ENCODE measurements around the gene SH2D1B.

The SH2D1B gene

DNA sequence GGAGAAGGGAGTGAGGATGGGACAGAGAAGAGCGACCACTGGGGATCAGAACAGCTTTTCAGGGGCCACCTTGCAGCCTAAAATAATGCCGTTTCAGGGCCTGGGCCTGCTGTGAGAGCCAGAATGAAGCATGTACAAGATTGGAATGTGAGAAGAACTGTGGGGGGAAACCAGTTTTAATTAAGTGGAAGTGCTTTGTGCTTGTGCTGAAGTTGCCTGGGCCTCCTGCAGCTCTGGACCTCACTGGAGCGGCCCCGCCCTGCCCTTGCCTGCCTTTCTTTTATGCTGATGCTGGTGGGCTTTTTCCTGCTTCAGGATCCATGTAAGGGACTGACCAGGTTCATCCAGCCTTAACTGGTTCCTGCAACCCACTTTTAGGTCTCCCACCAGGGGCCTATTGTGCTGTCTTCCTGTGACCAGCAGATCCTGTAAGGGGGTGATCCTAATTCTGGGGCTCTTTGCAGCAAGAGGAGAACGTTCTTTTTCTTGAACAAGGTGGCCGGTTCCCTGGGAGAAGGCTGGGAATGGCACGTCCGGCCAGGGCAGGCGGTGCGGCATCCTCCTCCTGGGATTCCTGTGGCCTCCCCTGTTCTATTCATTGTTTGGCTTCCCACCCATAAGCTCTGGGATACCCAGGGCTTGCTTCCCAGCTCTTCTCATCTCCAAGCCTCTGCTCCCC, 27.2 kb downstream of the SH2D1B start:
- H3K4me3 ChIP-seq (ENCODE audit: low read depth, low read length) = no peak overlapping the region
- TF ChIP-seq, protein P1, sequence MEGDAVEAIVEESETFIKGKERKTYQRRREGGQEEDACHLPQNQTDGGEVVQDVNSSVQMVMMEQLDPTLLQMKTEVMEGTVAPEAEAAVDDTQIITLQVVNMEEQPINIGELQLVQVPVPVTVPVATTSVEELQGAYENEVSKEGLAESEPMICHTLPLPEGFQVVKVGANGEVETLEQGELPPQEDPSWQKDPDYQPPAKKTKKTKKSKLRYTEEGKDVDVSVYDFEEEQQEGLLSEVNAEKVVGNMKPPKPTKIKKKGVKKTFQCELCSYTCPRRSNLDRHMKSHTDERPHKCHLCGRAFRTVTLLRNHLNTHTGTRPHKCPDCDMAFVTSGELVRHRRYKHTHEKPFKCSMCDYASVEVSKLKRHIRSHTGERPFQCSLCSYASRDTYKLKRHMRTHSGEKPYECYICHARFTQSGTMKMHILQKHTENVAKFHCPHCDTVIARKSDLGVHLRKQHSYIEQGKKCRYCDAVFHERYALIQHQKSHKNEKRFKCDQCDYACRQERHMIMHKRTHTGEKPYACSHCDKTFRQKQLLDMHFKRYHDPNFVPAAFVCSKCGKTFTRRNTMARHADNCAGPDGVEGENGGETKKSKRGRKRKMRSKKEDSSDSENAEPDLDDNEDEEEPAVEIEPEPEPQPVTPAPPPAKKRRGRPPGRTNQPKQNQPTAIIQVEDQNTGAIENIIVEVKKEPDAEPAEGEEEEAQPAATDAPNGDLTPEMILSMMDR (IDR thresholded peaks at IDR 0.05; ENCODE audit: low read depth, low read length) = no peak

DNA sequence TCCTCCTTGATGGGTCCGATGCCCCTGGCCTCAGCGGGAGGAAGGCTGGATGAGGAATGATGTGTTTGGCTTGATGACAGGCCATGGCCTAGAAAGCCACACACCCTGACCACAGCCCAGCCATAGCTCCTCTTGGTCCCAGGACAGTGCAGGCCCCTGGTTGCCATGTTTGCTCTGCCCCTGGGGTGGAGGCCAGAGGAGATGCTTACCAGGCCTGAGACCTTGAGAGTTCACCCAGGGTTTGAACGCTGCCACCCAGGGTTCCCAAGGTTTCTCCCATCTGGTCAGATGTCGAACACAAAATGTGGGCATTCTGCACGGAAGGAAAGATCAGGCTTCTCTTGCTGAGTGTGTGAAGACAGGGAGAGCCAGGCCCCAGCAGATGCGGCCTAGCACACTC, 27.8 kb downstream of the SH2D1B start:
- TF ChIP-seq, protein P1 (IDR thresholded peaks at IDR 0.05; ENCODE audit: low read depth, low read length) = no peak
- no peak overlapping the region for H3K4me3 ChIP-seq (ENCODE audit: low read depth, low read length)

DNA sequence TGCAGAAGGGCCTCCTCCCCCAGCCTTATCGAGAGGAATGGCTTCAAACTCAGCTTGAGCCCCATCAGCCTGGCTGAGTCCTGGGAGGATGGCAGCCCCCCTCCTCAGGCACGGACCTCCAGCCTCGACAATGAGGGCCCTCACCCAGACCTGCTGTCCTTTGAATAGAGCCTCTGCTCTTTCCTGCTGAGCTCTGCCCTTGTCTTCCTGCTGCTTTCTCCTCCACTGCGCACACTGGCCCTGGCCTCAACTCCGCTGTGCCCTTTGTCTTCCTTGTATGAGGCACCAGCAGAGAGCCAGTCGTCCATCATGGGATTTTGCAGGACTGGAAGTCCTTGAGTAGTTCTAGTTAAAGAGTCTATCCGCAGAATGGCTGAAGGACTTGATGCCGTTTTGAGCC, 28.4 kb downstream of the SH2D1B start:
- no peak overlapping the region for H3K4me3 ChIP-seq (ENCODE audit: low read depth, low read length)
- TF ChIP-seq, protein P1 (IDR thresholded peaks at IDR 0.05; ENCODE audit: low read depth, low read length) = no peak

DNA sequence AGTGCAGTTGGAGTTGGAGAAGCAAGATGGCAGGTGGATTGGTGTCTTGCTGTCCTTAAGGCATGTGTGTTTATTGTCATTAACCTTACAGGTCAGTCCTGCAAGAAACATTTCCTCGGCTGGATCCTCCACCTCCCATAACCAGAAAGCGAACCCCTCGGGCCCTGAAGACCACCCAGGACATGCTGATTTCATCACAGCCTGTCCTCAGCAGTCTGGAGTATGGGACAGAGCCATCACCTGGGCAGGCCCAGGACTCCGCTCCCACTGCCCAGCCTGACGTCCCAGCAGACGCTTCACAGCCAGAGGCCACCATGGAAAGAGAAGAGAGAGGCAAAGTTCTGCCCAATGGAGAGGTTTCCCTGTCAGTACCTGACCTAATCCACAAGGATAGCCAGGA, 28.8 kb downstream of the SH2D1B start:
- TF ChIP-seq, protein P1 (IDR thresholded peaks at IDR 0.05; ENCODE audit: low read depth, low read length) = no peak
- H3K4me3 ChIP-seq (ENCODE audit: low read depth, low read length) = no peak overlapping the region

DNA sequence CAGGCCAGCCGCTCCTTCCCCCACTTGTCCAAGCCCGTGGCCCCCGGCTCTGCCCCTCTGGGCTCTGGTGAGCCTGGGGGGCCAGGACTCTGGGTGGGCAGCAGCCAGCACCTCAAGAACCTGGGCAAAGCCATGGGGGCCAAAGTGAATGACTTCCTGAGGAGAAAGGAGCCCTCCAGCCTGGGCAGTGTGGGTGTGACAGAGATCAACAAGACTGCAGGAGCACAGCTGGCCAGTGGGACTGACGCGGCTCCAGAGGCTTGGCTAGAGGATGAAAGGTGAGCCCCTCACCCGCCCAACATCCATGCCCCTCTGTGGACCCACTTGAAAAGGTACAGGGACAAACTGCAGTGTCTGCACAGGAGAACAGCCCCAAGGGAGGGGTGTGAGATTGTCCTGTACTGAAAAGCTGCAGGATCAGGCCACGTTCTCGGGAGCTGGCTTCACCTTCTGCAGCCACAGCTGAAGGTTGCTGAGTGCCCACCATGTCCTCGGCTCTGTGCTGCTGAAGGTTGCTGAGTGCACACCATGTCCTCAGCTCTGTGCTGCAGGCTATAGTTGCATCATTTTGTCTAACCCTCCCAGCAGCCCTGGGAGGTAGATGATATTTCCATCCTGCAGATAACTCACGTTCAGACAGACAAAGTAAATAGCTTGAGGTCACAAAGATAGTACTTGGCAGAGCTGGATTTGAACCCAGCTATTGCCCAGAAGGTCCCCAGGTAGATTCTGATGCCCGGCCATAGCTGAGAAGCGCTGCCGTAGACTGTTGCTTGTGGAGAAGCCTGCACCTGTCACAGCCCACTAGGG, 29.8 kb downstream of the SH2D1B start:
- H3K4me3 ChIP-seq (ENCODE audit: low read depth, low read length) = no peak overlapping the region
- TF ChIP-seq, protein P1 (IDR thresholded peaks at IDR 0.05; ENCODE audit: low read depth, low read length) = no peak

DNA sequence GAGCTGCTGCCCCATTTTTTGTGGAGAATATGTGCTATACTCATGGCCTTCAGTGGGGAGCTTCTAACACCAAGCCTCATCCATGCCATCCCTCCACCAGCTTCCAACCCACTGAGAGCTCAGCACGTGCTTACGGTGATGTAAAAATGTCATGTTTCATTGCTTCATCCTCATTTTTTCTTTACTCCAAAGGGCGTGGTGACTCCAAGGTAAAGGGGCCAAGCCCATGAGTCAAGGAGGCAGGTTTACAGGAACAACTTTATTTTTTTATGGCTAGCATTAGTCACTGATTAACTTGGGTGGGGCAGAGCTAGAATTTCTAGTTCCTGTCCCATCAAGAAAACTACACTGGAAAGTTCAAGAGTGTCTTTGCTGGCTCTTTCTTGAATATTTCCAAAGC, 30.6 kb downstream of the SH2D1B start, which contains the start of gene C1orf226:
C1orf226 (plus strand) TSS at position 346 of the 400 bp plus-strand sequence. CDS start 174 bp downstream, outside the sequence.
- TF ChIP-seq, protein P1 (IDR thresholded peaks at IDR 0.05; ENCODE audit: low read depth, low read length) = no peak
- H3K4me3 ChIP-seq (ENCODE audit: low read depth, low read length) = no peak within 1 kb of the TSS

All from WI38 (cell line).